NCI-H2107 (cell line): ENCODE results near the gene EDARADD.
"Not testable (repeated sequence)": the region's sequence is repeated elsewhere in the genome, so short reads cannot be mapped to it uniquely, and the experiment has no call there.

Experiments
- DNase-seq: peaks from one replicate; lab custom pipeline; 2025; lab: John Stamatoyannopoulos, UW

EDARADD gene

DNA sequence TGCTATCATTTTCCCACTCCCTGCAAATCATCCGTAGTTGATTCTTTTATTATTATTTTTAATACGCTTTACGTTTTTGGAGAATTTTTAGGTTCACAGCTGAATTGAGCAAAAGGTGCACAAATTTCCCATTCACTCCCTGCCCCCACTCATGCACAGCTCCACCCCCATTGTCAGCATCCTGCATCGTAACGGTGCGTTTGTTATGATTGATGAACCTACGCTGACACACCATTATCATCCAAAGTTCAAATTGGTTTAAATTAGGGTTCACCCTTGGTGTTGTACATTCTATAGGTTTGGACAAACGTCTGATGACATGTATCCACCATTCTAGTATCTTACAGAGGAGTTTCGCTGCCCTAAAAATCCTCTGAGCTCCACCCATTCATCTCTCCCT, 44.5 kb downstream of the EDARADD start:
- DNase-seq, result no peak

DNA sequence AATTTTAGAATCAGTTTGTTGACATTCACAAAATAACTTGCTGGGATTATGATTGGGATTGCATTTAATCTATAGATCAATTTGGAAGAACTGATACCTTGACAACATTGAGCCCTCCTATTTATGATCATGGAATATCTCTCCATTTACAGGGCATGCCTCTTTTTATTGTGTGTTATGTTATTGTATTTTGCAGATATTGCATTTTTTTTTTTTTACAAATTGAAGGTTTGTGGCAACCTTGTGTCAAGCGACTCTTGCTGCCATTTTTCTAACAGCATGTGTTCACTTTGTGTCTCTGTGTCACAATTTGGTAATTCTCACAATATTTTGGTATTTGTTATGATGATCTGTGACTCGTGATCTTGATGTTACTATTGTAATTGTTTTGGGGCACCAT, 46.3 kb downstream of the EDARADD start:
- DNase-seq, result no peak

DNA sequence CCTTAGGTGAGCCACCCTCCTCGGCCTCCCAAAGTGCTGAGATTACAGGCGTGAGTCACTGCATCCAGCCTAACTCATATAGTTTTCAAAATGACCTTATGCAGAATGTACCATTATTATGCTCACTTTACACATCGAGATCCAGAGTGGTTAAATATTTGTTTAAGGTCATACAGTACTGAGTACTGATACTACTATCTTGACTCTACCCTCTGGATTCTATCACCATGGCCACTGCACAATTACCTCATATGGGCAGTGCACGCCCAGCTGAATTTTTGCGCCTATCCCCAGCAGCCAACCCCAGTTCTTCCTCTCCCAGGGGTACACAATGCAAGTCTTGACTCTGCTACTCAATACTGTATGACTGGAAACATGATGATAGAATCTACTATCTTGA, 56.7 kb downstream of the EDARADD start:
- DNase-seq, result no peak

DNA sequence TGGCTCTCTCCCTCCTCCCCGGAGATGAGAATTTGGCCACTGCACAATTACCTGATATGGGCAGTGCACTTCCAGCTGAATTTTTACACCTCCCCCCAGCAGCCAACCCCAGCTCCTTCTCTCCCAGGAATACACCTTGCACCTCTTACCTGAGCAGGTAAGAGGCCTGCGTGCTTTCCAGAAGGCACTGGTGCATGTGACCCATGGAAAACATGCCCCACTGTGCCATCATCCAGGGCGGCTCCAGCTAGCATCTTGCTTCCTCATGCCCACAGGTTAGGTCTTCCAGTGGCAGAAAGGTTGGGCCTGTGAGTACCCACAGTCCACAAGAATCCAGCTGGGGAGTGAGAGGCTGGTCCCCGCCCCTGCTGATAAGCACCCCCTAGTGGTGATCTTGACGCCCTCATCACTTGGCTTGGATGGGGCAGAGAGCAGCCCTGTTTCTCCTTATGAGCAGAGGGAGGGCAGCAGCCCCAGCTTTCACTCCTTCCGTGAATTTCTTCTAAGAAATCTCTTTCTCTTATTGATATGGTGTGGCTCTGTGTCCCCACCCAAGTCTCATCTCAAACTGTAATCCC, 57.8 kb downstream of the EDARADD start:
- DNase-seq, result no peak

DNA sequence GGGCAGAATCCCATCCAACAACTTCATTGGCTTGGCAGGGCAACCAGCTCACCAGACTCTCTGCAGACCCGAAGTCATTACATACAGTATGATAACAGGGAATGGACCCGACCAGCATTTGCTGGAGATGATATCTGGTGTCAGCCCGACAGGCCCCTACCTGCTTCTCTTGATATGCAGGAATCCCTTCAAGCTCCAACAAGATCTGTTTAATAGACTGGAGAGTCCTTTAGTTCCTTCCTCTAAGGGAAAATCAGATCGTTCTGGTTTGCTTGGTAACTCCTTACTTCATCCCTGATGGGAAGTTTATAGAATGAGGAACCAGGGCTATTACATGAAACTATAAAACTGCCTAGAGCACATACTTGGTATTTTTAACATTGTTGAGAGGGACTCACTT, 61.2 kb downstream of the EDARADD start:
- no peak for DNase-seq

DNA sequence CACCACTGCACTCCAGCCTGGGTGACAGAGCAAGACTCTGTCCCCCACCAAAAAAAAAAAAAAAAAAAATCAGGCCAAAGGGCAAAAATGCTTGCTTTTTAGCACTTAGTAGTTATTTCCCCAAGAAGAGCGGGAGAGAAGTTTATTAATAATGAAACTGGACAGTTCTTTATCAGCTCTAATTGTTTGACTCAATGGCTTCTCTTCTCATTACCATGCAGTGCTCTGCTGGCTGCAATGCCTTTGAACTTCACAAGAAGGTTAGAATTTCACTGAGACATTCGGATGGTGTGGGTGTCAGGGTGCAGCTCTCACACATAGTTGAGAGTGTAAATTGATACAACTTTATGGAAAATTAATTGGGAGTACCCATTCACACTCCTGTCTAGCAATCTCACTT, 63.7 kb downstream of the EDARADD start:
- DNase-seq, result no peak

DNA sequence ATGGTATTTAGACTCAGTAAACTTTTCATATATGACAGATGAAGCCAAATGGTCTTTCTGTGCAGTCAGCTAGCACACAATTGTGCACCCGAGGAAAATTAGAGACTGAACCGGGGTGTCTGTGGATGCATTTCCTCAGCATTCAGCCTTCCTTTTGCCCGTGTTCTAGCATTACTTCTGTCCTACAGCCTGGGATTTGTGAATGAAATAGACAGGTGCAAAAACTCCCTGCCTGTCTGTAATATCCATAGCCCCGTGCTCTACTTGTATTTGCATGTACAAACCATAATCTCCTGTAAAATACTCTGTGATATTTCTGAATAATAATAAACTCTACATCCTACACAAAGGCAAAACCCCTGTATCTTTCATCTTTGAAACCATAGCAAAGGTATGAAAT, 64.9 kb downstream of the EDARADD start:
- DNase-seq, result no peak

DNA sequence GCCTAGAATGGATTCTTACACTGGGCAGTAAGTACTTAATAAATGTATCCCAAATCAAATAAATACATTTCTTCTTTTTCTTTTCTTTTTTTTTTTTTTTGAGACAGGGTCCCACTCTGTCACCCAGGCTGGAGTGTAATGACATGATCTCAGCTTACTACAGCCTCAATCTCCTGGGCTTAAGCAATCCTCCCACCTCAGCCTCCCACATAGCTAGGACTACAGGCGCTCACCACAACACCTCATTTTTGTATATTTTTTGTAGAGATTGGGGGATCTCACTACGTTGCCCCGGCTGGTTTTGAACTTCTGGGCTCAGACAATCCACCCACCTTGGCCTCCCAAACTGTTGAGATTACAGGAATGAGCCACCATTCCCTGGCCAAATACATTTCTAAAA, 66.0 kb downstream of the EDARADD start:
- DNase-seq, result no peak

DNA sequence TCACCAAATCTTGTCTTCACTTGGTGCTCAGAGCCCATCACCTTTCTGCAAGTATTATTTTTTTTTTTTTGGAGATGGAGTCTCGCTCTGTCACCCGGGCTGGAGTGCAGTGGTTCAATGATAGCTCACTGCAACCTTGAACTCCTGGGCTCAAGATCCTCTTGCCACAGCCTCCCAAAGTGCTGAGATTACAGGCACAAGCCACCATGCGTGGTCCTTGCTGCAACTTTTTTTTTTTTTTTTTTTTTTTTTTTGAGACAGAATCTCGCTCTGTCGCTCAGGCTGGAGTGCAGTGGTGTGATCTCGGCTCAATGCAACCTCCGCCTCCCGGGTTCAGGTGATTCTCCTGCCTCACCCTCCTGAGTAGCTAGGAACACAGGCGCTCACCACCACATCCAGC, 70.1 kb downstream of the EDARADD start:
- DNase-seq, result not testable (repeated sequence)

DNA sequence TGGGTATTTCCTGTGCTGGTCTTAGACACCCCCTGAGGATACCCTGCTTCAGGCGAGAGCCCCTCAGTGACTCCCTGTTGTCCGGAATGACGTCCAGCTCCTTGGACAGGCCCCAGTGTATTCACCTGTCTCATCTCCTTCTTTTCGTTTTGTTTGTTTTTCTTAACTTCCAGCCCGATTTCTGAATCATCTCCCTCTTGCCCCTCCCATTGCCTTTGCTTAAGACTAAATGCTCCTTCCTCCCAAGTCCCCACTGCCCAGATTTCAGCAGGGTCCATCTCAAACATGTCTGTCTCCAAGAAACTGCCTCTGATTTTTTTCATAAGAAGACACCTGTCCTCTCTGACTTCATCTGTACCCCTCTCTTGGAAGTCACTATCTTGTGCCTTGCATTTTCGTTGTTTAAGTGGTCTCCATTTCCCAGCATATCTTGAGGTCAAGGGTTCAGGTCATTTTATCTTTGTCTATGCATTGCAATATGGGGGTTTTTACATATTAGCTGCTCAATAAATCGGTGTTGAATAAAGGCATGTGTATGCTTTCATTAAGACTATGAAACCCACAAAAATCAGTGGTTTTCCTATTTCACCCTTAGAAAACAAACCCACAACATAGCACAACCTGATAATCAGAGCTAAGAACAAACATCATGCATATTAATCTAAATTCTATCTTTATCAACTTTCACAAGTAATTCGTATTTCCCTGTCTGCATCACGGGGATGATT, 71.3 kb downstream of the EDARADD start:
- DNase-seq, result no peak

DNA sequence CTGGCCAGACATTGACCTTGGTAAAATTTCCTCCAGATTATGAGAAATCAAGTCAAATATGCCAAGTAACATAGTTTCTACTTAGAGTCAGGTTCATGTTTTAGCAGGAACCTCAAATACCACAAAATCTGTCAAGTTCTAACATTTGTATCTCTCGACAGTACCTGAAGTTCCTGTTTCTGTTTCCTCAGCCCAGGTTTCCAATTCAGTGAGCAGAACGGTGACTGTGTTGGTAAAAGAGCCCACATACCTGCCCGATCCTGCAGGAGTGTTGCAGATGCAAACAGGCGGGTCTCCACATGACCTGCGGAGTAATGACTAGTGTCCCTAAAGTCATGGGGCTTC, 71.8 kb downstream of the EDARADD start:
- no peak for DNase-seq

DNA sequence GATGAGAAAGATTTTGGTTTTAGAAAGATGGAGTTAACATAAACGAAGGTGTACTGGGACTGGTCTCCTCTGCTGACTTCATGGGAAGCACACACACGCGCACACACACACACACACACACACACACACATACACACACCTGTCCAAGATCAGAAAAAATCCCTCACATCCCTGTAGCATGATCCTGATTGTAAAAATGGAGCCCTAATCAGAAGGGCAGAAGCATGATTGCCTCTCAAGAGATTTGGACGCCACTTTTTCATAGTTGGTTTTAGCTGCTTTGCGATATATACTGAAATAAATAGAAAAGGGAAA, 73.2 kb downstream of the EDARADD start:
- DNase-seq, result no peak

DNA sequence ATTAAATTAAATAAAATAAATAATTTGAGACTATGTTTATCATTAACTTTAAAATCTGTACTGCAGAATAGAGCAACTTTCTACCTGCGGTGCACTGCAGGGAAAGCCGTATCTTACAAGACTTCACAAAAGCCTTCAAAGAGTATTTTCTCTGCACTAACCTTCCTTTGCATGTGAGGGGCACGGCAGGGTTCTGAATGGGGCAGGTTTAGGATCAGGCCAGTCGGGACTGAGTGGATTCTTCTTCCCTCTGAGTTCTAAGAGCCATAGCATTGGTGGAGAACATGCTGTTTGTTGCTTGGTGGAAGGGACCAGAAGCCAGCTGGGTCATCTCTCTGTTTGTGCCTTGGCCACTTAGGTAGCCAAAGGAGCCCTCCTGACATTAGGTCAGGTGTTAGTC, 74.5 kb downstream of the EDARADD start:
- no peak for DNase-seq

DNA sequence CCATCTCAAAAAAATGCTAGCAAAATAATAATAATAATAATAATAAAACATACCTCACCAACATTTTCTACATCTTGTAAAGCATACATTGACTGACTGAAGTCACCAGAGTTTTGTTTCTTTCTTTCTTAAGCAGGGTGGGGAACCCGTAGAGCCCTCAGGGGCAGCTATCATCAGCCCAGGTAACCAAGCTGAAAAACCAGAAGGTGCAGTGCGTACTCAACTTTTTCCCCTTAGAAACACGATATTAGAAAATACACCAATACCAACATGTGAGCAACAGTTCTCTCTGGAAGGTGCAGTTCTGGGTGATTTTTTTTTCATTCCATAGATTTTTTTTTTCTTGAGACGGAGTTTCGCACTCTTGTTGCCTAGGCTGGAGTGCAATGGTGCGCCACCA, 75.4 kb downstream of the EDARADD start:
- DNase-seq, result no peak

DNA sequence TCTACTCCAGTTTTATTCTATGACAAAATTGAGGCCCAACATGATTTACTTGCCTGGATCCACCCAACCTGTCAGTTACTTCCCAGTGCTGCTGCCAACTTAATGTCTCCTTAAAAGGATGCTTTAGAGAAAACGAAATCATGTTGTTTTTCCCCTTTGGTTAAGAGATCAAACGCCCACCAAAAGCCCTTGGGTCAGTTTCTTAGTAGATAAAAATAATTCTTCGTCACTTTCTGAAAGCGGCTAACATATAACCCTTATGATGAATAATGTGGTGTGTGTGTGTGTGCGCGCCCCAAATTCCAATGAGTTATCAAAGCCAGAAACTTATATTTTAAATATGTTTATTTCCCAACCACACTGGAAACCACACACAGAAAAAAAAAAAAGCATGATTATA, 77.0 kb downstream of the EDARADD start:
- DNase-seq, result no peak

DNA sequence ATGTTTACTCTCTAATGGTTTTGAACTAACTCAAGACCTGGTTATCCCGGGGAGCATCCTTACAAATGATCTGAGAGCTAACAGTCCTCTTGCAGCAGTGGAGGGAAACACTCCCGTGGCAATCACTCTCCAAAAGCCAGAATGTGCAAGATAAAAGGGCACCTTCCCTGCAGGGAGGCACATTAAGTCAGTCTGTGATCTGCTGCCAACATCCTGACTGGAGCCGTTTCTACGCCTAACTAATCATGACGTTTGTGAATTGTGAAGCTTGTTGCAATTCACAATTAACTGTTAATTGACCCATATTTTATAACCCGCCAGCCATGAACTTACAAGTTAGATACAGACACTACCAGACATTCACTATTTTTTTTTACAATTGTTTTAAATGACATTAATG, 77.6 kb downstream of the EDARADD start:
- DNase-seq, result no peak

DNA sequence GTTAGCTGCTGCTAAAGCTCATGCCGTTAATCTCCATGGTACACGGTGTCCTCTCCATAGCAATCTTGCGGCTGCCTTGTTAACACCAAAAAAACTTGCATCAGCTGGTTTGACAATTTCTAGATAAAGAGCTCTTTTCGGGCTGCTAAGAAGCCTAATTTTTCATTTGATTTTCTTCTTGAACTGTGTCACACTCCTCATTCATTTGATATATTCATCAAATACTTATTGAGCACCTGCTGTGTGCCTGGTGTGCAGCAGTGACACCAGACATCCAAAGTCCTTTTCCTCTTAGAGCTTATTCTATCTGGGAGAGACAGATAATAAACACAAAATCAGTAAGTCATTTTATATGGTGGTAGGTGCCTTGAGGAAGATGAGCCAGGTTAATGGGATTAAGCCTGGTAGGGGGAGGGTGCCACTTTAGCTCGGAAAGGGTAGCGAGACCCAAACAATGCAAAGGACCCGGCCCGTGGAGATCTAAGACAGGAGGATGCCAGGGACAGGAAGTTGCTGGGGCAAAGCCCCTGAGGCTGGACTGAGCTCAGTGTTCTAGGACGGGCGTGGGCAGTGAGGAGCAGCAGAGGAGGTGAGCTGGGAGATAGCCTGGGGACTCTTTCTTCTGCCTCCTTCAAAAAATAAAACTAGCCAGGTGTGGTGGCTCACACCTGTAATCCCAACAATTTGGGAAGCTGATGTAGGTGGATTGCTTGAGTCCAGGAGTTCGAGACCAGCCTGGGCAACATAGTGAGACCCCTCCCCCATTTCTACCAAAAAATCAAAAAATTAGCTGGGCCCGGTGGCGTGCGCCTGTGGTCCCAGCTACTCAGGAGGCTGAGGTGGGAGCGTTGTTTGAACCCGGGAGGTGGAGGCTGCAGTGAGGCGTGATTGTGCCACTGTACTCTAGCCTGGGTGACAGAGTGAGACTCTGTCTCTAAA, 79.0 kb downstream of the EDARADD start:
- DNase-seq, result no peak

DNA sequence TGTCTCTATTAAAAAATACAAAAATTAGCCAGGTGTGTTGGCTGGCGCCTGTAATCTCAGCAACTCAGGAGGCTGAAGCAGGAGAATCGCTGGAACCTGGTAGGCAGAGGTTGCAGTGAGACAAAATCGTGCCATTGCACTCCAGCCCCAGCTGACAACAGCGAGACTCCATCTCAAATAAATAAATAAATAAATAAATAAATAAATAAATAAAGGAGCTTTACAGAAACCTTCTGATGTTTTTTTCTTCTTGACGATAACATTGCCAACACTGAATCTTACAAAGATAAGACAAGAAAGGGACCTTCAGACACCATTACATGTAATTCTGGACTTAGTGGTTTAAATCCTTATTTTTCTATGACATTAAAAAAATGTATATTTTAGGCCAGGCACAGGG, 81.9 kb downstream of the EDARADD start:
- no peak for DNase-seq

DNA sequence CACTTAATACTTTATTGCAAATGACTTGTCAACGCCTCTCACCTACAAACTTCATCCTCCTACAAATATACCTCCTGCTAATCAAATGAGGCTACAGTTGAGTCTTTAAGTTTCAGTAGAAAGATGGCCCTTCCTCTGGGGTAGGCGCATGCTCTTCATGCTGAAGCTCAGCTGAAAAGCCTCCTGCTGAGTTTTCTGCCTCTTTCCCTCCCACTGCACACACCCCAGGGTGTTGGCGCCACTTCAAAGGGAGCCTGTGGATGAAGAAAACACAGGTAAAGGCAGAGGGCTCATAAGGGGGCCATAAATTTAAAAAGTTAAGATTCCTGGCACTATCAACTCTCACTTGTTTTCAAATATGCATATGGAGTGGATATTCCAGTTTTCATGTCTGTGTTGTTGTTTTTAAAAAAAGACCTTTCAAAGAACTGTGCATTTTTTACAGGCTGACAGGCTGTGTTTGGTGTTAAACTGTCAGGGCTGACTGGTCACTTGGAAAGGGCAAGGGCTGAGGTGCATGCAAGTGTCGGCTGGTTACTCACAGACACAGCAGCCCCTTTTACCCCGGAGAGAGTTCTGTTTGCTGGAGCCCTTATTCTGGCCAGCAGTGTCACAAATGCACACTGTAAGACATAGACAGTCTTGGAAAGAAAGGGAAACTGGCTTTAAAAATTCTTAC, 86.8 kb downstream of the EDARADD start:
- DNase-seq, result no peak

DNA sequence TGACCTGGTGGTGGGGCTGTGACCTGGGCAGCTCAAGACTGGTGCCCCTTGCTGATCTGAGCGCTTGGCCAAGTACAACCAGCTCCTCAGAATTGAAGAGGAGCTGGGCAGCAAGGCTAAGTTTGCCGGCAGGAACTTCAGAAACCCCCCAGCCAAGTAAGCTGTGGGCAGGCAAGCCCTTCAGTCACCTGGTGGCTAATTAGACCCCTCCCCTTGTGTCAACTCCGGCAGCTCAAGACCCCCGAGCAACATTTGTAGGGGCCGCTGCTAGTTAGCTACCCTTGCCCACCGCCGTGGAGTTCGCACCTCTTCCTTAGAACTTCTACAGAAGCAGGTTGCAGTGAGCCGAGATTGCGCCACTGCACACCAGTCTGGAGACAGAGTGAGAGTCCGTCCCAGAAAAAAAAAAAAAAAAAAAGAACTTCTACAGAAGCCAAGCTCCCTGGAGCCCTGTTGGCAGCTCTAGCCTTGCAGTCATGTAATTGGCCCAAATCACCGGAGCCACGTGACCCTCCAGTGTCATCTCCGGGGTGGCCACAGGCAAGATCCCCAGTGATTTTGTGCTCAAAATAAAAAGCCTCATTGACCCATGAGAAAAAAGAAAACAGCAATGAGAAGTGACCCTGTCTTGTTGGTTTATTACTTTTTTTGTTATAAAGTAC, 90.4 kb downstream of the EDARADD start:
- DNase-seq, result no peak

DNA sequence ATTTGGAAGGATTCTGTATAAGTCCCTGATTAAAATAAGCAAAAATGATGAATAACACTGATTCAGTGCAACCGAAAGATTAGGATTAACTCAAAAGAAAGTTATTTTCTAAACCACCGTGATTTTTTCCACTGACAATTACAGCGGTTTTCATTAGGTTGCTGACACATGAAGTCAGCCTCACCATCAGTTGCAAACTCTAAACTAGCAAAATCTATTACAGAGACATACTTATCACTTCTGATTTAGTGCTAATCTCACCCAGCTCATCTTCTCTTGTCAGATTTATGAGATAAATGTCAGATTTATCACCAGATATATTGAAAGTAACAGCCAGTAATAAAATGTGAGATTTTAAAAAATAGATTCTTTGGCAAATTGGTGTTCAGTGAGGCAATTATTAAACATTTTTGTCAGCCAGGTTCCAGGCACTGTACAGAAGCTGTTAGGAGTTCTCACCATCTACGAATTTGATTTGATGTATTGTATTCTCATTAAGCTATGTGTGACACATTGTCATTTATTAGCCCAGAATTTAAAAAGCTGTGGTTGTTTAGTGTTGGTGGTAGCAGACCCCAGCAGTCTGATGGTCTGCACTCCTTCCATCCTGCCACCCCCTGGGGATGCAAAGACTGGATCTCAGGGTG, 92.4 kb downstream of the EDARADD start:
- DNase-seq, result no peak

DNA sequence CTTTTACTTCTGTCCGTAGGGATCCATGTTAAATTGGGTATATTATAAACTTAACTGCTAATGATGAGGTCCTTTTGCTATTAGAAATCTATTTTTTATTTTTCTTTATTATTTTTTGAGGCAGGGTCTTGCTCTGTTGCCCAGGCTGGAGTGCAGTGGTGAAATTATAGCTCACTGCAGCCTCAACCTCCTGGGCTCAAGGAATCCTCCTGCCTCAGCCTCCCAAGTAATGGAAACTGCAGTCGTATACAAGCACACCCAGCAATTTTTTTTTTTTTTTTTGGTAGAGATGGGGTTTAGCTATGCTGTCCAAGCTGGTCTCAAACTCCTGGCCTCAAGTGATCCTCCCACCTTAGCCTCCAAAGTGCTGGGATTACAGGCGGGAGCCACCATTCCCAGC, 95.1 kb downstream of the EDARADD start:
- DNase-seq, result not testable (repeated sequence)
